Erythroblast (primary cell): ENCODE measurements around the gene IL2RG.

Experiments
- GATA1 ChIP-seq: IDR thresholded peaks from 2 replicates; pipeline ENCODE4 v1.6.1; 2011; ENCODE audit warnings: low read depth, mild to moderate bottlenecking, control low read depth, low read length, moderate library complexity
- POLR2A ChIP-seq: IDR thresholded peaks from 2 replicates; pipeline ENCODE4 v1.6.1; 2011; ENCODE audit warnings: mild to moderate bottlenecking, low read length

DNA sequence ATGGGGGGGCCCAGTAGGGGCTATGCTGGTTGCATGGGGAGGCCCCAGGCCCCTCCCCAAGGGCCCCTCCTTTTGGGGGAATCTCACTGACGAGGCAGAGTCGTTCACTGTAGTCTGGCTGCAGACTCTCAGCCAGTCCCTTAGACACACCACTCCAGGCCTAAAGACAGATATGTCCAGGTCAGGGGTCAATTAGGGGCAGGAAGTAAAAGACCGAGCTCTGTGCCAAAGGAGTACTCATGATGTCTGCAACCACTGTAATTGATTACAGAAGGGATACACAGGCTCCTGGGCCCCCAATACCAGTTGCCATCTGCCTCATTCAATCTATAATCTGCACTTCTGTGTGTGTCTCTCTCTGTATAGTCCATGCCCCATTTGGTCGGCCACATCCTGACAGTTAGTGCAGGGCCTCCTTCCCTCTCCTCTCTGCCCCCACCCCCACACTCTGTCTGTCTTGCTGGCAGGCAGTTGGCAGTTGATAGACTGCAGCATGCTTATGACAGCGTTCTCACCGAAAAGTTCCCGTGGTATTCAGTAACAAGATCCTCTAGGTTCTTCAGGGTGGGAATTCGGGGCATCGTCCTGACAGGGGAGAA lies 3.5 kb downstream of the IL2RG start:
- TF ChIP-seq POLR2A (no peak), GATA1 (no peak)
